CD4-positive, alpha-beta T cell treated with Interleukin-17A for 1 hour (primary cell): ENCODE measurements around the gene DCN.

Source experiments
- DNase-seq: peaks from one replicate; pipeline ENCODE4 v3.0.0-alpha.2; 2020

DCN gene

DNA sequence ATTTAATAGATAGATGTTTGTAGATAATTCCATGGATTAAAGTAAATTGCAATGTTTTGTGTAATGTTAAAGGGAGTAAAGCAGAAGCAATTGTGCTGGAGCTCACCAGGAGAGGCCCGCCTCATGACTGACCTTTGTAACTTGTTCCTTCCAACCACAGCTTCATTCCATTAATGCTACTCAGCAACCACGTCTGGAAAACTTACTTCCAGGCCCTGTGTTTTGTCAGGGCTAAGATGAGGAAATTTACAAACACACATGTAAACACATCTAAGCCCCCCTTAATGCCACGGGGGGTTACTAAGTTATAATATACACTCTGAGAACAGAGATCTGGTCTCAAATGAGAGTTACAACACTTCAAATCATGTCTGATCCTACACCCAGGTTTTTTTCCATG is 83.7 kb downstream of the DCN start:
- no peak for DNase-seq

DNA sequence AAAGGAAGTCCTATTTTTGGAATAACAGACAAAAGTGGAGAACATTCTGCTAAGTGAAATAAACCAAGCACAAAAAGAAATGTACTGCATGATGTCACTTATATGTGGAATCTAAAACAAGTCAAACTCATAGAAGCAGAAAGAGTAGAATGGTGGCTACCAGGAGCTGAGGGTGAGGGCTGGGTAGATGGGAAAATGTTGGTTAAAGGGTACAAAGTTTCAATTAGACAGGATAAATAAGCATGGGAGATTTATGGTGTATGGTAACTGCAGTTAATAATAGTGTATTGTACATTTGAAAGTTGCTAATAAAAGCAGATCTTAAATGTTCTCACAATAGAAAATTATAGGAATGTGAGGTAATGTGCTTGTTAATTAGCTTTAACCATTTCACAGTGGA is 84.2 kb downstream of the DCN start:
- no peak for DNase-seq

DNA sequence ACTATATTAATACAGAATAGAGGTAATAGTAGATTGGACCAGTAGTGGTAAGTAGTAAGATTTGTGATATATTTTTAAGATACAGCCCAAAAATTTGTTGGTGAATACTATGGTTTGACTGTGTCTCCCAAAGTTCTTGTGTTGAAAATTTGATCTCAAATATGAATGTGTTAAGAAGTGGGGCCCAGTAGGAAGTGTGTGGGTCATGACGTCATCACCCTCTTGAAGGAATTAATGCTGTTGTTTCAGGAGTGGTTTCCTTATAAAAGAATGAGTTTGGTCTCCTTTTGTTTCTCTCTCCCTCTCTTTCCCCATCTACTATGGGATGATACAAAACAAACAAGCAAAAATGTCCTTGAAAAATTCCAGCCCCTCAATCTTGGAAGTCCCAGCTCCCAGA is 87.7 kb downstream of the DCN start:
- DNase-seq, result no peak

DNA sequence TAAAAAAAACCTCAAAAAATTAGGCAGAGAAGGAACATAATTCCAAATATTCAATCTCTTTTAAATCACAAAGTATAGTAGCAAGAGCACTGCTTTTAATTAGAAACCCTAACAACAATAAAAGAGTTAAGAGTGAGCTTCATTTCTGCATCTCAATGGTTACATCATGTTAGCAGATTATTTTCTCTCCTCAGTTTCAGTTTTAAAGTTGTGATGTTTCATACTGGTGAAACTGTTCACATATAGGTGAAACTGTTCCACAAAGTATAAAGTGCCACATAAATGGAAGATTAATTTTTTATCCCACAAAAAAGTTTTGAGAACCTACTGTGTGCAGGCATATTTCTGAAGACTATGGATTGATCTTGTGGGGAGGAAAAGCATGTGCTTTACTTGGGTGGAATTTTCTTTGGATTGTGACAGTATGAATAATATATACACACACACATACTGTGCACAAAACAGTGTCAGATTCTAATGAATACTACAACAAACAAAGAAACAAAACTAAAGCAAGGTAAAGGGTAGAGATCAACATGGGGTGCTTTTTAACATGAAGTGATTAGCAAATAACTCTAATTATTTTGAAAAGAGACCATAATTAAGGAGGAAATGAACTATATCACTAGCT is 88.5 kb downstream of the DCN start:
- DNase-seq, result no peak

DNA sequence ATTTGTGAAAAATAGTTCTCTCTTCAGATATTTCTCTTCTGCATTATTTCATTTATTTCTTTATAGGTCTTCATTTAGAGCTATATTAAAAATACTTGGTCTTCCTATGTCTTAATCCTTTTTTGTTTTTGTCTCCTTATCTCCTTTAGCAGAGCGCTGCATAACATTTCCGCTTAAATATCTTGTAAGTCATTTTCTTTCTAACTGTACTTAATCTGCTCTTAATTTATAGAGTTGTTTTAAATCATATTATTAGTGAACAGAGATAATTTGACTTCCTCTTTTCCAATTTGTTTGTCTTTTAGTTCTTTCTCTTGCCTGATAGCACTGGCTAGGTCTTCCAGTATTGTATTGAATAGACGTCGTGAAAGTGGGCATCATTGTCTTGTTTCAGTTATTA is 89.3 kb downstream of the DCN start:
- no peak for DNase-seq

DNA sequence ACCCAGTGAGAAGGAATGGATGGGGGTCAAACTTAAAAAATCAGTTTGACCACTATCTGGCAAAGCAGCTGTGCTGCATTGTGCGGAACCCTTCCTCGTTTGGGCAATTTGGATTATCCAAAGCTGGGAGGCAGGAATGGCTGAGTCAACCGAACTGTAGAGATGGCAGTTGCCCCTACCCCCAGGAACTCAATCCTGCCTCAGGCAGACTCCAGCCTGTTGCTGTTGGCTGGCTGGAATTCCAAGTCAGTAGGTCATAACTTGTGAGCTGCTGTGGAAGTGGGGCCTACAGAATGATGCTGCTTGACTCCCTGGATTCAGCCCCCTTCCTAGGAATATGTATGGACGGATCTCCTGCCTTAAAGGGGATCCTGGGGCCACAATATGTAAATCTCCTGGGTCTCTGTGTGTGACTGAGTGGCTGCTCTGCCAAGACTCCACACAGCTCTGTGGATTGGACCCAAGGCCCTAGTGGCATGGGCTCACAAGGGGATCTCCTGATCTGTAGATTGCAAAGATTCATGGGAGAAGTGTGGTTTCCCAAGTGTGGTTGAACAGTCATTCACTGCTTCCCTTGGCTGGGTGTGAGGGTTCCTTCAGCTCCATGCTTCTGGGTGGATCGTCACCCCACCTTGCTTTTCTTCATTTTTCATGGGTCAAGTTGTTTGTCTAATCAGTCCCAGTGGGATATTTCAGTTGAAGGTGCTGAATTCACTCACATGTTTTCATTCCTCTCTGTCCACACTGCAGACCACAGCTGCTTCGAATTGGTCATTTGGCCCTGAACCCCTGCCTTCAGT is 90.5 kb downstream of the DCN start:
- DNase-seq, result no peak
